ENCODE measurements around the gene RPRD2.

RPRD2 gene

DNA sequence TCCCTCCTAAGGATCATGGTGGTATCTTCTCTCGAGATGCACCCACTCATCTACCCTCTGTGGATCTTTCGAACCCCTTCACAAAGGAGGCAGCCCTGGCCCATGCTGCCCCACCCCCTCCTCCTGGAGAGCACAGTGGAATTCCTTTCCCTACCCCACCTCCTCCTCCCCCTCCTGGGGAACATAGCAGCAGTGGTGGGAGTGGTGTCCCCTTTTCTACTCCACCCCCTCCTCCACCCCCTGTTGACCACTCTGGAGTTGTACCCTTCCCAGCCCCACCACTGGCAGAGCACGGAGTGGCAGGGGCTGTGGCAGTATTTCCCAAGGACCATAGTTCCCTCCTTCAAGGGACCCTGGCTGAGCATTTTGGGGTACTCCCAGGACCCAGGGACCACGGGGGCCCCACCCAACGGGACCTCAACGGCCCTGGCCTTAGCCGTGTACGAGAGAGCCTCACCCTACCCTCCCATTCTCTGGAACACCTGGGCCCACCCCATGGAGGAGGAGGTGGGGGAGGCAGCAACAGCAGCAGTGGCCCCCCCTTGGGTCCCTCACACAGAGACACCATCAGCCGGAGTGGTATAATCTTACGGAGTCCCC lies 108.8 kb downstream of the RPRD2 start:
- no peak for DNase-seq (ENCODE audit: low read depth in 2 of 2)

DNA sequence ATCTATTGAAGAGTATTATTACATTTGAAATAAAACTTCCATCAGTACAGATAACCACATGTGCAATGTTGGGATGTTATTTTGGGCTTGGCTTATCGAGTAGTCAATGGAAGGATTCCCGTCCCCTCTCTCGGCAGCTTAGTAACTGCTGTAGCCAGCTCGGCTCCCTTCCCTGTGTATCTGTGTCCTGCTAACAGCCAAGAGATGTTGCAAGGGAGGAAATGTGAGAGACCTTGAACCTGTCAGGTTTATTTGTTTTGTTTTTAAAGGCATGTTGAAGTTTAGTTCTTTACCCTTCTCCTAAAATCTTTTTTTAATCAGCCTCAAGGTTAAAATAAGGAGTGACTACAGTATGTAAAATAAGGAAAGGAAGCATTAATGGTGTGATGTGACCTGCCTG lies 109.7 kb downstream of the RPRD2 start:
- DNase-seq (ENCODE audit: low read depth in 2 of 2), result no peak

DNA sequence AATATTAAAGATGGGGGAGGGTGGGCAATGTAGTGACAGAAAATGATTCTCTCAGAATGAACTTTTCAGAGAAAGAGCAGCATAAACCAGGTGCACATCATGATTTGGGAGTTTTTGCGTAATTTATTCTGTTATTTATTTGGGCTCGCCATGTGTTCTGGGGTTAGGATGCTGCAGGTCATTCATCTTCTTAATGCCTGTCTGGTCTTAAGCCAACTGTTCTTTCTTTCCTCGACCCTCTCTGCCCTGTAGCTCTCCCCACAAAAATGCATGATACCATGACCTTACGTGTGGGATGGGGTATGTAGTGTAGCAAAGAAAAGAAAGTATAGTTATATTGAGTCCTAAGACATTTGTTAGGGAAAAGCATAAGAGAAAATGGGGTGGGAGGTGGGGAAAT lies 110.9 kb downstream of the RPRD2 start:
- no peak for DNase-seq (ENCODE audit: low read depth in 2 of 2)

DNA sequence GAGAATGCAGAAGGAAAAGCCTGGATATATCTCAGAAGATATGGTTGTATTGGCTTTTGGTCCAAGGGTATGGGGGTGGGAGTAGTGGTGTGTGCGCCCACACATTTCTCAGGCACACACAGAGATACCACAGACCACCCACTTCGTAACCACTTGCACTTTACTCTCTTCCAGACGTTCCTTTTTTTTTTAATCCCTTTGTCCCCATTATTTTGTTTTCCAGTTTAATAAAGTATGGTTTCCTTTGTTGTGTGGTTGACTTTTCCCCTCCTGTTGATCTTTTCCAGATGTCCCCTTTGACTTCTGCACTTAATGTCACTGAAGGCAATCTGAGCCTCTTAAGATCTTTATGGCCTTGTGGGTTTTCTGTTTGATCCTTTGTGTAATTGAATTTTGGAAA lies 112.8 kb downstream of the RPRD2 start:
- DNase-seq (ENCODE audit: low read depth in 2 of 2), result no peak

DNA sequence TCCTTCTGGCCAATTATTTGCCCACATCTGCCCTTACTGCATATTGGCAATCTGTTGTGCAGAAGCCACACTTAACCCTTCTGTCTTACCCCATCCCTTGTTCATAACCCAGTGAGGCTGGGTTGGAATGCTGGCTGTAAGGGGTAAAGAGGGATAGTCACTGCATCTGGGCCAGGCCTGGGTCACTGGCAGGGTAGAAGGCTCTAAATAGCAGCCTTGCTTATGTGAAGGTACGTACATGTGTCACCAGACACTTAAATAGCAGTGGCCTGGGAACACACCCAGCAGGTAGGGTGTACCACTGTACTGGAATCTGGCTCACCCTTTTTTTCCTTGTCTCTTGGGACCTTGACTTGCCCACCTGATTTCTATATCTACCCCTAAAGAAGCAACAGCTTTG lies 113.4 kb downstream of the RPRD2 start:
- DNase-seq (ENCODE audit: low read depth in 2 of 2), result no peak

DNA sequence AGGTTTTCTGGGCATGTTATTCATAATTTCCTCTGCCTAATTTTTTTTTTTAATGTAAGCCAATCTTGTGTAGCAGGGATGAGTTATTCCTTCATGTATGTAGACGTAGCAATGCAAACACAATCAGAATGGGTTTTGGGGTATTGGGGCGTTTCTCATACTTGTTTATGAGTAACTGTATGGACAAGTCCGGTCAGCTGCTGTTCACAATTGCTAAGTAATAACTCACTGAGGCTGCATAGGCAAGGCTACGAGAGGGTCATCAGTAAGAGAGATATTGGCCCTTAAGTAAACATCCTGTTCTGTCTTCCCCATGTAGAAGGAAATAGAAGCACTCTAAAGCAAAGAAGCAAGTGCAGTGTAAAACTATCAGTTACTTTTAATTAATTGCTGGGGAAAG lies 113.8 kb downstream of the RPRD2 start:
- DNase-seq (ENCODE audit: low read depth in 2 of 2), result no peak

DNA sequence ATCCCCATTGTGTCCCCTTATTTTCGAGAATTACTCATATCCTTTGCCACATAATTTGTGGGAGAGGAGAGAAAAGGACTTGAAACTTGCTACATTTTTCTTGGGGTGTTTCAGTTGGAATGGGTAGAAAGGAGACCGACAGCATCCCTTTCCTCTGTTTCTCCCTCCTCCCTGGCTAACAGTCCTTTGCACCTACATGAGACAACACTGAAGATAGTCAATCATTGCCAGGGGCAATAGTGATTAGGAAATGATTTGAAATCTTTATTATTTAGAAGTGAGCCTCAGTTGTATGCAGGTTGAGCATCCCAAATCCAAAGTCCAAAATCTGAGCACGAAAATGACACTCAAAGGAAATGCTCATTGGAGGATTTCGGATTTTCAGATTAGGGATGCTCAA lies 115.4 kb downstream of the RPRD2 start:
- DNase-seq (ENCODE audit: low read depth in 2 of 2), result no peak

DNA sequence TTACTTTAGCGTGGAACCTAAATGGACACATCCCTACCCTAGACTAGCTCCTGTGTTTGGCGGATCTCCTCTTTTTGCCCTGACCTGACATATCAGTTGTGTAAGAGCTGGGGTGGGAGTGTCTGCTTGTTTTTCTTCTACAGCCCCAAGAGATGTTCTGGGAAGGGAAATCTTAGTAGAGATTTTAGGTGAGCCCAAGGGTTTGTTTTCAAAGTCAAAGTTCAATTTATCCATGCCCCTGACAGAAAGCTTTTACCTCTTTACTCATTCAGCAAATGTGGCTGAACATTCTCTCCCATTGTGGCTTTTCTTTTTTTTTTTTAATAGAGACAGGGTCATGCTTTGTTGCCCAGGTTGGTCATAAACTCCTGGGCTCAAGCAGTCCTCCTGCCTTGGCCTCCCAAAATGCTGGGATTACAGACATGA lies 116.0 kb downstream of the RPRD2 start:
- DNase-seq (ENCODE audit: low read depth in 2 of 2), result no peak

DNA sequence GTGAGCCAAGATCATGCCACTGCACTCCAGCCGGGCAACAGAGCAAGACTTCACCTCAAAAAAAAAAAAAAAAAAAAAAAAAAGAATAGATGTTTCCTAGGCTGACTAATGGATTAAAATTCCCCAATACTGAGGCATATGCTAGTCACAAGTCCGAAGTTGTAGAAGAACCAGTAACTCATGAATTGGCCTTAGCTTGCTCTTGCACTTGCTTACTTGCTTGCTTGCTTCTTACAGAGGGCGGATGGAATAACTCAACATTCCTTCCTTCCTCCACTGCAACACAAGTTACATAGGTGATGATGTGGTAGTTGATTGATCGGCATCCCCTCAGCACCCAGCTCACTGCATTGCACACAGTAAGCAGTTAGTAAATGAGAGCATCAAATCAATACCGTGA lies 120.5 kb downstream of the RPRD2 start:
- no peak for DNase-seq (ENCODE audit: low read depth in 2 of 2)

DNA sequence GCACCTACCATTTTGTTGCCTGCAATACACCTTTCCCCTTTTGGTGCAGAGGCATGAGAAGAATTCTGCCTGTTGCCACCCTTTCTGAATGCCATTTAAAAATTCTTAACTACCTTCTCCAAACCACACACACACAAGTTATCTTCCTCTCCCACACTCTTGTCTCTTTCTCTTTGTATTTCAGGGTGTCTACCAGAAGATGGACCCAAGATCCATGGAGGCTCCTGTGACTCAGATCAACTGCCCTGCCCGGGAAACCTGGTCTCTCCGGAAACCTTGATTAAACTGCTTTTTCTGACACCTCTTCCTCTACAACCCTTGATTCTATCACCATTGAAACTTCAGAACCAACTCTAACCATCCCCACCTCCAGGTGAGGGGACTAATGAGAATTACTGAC lies 120.9 kb downstream of the RPRD2 start:
- no peak for DNase-seq (ENCODE audit: low read depth in 2 of 2)

DNA sequence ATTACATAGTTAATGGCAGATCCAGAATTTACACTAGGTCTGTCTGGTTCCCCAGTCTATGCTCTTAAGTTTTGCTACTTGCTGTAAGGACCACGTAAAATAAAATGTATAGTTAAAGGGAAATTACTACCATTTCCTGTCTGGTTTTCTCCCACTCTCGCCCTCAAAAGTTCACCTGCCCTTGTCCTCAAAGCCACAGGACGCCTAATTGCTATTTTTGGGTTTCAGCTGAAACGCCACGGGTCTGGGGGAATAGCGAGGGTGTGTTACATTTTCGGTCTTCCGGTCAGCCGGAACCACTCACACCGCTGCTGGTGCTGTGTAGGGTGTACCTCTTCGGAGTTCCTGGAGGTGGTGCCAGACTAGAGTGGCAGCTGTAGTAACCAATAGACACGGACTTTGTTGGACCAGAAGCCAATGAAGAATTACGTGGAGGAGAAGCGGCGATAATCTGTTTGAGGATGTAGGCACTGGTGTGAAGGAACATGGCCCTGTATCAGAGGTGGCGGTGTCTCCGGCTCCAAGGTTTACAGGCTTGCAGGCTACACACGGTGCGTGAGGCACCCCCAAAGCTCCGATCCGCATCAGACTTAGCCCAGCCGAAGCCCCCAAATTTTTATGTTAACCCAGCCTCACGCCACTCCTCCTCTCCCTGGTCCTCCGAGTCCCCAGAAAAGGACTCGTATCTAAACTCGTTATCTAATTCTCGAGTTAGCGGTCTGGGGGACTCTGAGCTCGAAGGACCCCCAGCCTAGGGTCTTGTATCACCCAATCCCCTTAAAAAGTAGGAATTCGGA lies 123.2 kb downstream of the RPRD2 start, which contains the start of gene TARS2:
TARS2 (plus strand) TSS at position 454 of the 797 bp plus-strand sequence; CDS start at position 486, 32 bp downstream.
- DNase-seq (ENCODE audit: low read depth in 2 of 2), result peak; percentile 90 to 96

DNA sequence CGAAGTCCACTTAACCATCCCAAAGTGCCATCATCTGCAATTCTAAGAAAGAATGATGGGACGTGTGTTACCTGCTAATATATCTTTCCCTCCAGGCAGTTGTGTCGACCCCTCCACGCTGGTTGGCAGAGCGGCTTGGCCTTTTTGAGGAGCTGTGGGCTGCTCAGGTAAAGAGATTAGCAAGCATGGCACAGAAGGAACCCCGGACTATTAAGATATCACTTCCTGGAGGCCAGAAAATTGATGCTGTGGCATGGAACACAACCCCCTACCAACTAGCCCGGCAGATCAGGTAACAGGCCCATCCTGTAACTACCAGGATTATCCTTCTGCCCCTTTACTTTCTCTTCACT lies 123.8 kb downstream of the RPRD2 start:
- DNase-seq (ENCODE audit: low read depth in 2 of 2), result no peak

DNA sequence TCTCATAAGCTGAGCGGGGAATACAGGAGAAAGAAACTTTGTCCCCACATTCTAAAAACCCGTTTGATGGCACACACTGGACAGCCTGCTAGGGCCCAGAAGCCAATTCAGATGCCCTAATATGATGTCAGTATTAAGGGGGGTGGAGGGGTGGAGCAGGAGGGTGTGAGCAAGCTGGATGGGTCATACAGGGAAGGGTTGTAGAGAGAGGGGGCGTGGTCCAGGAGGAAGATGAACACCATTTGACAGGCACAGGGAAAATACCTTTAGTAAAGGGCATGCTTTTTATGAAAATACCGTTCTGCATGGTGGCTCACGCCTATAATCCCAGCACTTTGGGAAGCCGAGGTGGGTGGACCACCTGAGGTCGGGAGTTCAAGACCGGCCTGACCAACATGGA lies 129.2 kb downstream of the RPRD2 start:
- no peak for DNase-seq (ENCODE audit: low read depth in 2 of 2)

DNA sequence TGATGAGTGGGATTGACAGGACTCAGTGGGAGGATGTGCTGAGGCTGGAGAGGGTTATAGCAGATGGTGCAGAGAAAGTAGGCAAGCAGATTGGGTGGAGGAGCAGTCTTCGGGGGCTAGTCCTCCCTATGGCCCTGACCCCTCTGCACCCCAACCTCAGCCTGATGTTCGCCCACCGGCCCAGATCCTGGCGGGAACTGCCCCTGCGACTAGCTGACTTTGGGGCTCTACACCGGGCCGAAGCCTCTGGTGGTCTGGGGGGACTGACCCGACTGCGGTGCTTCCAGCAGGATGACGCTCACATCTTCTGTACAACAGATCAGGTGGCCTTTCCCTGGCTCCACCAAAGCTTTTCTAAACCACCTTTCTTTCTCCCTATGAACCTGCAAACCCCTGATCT lies 134.4 kb downstream of the RPRD2 start:
- DNase-seq (ENCODE audit: low read depth in 2 of 2), result no peak

DNA sequence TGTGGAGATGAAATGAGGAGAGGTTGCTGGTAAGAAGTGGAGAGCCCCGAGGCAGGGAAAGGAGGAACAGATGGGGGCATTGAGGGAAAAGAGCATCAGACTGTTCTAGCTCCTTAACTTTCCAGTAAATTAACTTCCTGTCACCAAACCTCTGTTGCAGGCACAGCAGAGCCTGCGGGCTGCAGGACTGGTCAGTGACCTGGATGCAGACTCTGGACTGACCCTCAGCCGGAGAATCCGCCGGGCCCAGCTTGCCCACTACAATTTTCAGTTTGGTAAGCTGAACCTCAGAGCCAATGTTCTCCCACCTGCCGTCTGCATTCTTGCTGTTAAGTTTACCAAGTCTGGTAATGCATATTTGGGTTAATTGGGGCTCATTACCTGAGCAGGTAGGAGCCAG lies 141.5 kb downstream of the RPRD2 start:
- DNase-seq (ENCODE audit: low read depth in 2 of 2), result no peak

DNA sequence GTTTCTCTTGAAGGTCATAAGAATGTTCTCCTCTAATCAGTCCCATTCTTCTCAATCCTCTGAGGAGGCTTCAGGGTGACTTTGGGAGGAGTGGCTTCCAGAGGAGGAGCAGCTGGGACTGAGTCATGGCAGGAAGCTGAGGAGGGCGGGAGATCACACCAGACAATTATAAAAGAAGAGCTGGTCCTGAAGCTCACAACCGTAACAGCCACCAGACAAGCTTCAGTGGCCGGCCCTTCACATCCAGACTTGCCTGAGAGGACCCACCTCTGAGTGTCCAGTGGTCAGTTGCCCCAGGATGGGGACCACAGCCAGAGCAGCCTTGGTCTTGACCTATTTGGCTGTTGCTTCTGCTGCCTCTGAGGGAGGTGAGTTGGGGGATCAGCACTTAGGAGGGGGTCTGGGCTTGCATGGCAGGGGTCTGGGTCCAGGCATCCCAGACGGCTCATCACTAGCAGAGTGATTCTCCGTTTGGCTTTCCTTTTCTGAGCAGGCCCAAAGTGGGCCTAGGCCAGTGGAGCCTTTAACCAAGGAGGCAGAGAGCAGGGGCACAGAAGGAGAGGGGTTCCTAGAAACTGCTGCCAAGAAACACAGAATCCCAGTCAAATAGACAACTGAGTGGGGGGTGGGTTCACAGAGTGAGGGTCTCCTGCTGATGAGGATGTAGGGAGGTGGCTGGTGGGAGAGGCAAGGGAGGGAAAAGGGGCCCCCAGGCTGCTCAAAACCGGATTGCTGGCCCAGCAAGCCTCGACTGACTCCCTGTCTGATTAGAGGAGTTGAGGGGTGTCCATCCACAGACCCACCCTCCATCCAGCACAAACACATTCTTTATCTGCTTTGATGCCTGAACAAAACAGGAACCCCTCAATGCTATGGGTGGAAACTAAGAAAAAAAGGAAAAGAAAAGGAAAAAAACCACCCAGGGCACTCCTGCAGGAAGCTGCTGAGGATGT lies 144.2 kb downstream of the RPRD2 start, which contains the start of gene ECM1:
ECM1 (plus strand) TSS at position 198 of the 953 bp plus-strand sequence; CDS start at position 299, 101 bp downstream.
- DNase-seq (ENCODE audit: low read depth in 2 of 2), result no peak

DNA sequence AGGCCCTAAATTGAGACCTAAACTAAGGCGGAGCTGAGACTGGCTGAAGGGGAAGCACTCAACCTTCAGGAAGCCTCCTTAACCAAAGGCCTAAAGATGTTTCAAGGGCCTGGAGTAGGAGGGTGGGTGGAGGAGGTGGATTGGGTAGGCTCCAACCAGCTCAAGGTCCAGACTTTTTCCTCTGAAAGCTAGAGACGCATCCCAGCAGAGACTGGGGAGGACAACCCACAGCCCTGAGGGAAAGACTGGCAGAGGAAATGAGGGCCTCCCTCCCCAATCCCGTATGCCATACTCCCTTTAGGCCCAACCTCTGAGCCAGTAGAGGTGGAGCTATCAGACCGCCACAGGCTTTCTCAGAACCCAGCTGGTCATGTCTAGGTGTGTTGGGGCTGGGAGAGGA lies 145.0 kb downstream of the RPRD2 start:
- DNase-seq (ENCODE audit: low read depth in 2 of 2), result no peak

DNA sequence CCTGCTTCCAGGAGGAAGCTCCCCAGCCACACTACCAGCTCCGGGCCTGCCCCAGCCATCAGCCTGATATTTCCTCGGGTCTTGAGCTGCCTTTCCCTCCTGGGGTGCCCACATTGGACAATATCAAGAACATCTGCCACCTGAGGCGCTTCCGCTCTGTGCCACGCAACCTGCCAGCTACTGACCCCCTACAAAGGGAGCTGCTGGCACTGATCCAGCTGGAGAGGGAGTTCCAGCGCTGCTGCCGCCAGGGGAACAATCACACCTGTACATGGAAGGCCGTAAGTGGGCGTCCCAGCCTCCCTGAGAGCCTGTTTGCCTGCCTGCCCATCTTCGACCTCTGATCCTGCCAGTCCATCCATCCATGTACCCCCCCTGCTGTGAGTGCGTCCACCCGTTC lies 147.6 kb downstream of the RPRD2 start:
- DNase-seq (ENCODE audit: low read depth in 2 of 2), result no peak

DNA sequence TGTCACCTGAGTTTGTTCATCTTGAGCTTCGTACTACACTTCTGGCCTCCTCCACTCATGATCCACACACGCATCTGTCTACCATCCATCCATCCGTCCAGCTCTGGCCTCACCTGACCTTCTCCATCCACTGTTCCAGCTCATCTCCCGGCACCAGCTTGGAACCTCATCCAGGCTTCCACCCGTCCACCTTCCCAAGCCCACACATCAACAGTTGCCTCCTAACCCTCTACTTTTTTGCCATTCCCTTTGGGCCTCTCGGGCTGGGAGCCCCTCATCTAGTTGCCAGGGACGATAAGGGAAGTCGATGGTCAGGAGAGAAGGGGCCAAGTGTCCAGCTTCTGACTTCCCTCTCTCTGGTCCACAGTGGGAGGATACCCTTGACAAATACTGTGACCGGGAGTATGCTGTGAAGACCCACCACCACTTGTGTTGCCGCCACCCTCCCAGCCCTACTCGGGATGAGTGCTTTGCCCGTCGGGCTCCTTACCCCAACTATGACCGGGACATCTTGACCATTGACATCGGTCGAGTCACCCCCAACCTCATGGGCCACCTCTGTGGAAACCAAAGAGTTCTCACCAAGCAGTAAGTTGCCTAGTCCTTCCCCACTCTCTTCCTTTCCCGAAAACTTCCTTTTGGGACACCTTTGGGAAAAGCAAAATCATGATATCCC lies 148.2 kb downstream of the RPRD2 start:
- no peak for DNase-seq (ENCODE audit: low read depth in 2 of 2)

DNA sequence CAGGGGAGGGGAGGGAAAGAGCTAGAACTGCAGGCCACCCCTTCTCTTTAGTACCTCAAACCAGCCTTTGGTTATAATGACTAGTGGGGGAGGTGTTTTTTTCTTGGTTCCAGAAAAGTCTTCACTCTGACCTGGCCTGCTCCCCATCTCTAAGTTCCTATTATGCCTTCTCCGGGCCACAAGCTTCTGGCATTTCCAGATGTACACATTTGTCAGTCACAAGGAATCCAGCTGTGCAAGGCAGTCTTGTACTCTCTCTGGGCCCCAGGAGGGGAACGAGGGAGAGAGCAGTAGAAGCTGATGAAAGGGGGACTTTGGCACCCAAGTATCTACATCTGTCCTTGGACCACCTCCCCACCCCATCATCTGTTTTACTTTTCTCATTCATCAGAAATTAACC lies 148.9 kb downstream of the RPRD2 start:
- no peak for DNase-seq (ENCODE audit: low read depth in 2 of 2)

DNA sequence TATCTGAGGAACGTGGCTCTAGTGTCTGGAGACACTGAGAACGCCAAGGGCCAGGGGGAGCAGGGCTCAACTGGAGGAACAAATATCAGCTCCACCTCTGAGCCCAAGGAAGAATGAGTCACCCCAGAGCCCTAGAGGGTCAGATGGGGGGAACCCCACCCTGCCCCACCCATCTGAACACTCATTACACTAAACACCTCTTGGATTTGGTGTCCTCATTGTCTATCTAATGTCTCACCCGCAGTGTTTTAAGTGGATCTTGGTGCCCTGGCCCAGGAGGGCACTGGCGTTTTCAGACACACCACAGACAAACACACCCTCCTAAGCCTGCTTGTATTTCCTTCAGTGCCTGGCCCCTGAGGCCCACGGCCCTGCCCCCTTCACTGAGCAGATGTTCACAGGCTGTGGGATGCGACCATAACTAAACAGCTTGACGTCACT lies 149.4 kb downstream of the RPRD2 start:
- no peak for DNase-seq (ENCODE audit: low read depth in 2 of 2)

DNA sequence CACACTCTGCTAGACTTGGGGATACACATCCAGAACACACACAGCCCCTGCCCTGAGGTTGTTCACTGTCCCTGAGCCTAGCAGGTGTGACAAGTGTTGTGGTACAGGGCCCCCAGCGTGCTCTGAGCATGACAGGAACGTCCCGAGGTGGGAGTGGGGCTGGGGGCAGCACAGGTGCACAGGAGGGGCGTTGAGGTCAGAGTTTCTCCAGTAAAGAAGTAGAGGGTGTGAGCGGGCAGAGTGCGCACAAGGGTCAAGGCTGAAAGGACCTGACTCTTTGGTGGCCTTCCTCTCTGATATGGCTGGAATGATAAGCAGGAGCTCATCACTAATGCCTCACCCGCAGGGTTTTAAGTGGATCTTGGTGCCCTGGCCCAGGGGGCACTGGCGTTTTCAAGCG lies 150.3 kb downstream of the RPRD2 start:
- DNase-seq (ENCODE audit: low read depth in 2 of 2), result no peak

Measured in stimulated activated CD4-positive, alpha-beta T cell treated with anti-CD3 and anti-CD28 coated beads, Interleukin-15, amount 100 ng/mL, for 48 hours (primary cell).